ENCODE data around the gene PI4KA.

DNA sequence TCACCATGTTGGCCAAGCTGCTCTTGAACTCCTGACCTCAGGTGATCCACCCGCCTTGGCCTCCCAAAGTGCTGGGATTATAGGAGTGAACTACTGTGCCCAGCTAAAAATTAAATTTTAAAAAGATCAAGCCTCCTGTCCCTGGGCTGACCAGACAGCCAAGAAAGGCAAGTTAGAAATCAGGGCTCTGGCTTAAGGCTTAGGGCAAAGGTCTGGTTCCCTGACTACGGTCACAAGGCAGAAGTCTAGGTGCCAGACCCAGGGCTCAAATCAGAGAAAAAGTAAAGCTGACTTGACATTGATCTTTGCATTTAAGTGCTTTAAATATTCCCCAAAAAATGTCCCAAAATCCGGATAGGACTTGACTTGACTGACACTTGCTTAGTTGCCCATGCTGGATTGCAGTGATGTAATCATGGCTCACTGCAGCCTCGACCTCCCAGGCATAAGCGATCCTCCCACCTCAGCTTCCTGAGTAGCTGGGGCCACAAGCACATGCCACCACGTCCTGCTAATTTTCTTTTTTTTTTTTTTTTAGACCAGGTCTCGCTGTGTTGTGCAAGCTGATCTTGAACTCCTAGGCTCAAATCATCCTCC, 41.3 kb upstream of the PI4KA start:
- TF ChIP-seq, protein P1, sequence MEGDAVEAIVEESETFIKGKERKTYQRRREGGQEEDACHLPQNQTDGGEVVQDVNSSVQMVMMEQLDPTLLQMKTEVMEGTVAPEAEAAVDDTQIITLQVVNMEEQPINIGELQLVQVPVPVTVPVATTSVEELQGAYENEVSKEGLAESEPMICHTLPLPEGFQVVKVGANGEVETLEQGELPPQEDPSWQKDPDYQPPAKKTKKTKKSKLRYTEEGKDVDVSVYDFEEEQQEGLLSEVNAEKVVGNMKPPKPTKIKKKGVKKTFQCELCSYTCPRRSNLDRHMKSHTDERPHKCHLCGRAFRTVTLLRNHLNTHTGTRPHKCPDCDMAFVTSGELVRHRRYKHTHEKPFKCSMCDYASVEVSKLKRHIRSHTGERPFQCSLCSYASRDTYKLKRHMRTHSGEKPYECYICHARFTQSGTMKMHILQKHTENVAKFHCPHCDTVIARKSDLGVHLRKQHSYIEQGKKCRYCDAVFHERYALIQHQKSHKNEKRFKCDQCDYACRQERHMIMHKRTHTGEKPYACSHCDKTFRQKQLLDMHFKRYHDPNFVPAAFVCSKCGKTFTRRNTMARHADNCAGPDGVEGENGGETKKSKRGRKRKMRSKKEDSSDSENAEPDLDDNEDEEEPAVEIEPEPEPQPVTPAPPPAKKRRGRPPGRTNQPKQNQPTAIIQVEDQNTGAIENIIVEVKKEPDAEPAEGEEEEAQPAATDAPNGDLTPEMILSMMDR (IDR thresholded peaks at IDR 0.05): no peak
- no peak for TF ChIP-seq POLR2A (IDR thresholded peaks at IDR 0.05)

Measured in right lobe of liver (tissue), 4 donors.